DMS 273 treated with DMSO at 0.1 percent for 48 hours (cell line): ENCODE results near the gene OOEP.

Experiments used
- DNase-seq: peaks from one replicate; lab custom pipeline; 2025; lab: John Stamatoyannopoulos, UW

Gene OOEP

DNA sequence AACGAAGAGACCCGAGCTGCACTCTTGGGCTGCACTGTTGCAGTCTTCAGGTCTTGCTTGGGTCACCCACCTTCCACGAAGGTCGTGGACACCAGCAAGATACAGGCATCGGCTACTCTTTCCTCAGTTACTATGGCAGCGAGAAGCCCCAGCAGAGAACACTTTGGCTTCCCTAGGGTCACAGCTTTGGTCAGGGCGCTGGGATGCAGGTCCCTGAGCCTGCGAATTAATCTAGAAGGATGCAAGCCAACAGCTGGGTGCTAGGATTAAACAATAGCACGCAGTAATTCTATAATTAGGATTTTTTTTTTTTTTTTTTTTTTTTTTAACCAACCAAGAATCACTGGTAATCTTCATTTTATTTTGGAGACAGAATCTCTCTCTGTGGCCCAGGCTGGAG lies 5.1 kb downstream of the OOEP start:
- DNase-seq = no peak

DNA sequence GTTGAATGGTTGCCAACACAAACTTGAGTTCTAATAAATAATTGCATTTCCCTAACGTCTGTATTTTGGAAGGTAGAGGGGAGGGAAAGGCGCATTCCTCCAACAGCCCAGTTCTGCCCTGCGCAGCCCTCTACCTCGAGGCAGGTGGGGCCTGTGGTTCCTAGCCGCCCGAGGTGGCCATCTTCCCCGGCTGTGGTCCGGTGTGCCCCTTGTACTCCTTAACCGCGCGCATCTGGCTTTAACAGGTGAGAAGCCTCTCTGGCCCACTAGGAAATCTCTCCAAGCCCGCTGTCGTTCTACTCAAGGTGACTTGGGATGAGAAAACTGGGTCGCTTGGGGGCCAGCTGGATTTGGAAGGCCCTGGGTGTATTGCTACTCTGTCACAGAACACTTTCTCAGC lies 5.6 kb downstream of the OOEP start:
- DNase-seq = no peak

DNA sequence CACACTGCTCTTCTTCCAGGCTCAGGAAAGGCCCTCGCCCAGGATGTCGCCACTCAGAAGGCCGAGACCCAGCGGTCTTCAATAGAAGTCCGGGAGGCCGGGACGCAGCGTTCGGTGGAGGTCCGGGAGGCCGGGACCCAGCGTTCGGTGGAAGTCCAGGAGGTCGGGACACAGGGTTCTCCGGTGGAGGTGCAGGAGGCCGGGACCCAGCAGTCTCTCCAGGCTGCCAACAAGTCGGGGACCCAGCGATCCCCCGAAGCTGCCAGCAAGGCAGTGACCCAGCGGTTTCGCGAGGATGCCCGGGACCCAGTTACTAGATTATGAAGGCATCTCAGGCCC lies 6.2 kb downstream of the OOEP start:
- no peak for DNase-seq

DNA sequence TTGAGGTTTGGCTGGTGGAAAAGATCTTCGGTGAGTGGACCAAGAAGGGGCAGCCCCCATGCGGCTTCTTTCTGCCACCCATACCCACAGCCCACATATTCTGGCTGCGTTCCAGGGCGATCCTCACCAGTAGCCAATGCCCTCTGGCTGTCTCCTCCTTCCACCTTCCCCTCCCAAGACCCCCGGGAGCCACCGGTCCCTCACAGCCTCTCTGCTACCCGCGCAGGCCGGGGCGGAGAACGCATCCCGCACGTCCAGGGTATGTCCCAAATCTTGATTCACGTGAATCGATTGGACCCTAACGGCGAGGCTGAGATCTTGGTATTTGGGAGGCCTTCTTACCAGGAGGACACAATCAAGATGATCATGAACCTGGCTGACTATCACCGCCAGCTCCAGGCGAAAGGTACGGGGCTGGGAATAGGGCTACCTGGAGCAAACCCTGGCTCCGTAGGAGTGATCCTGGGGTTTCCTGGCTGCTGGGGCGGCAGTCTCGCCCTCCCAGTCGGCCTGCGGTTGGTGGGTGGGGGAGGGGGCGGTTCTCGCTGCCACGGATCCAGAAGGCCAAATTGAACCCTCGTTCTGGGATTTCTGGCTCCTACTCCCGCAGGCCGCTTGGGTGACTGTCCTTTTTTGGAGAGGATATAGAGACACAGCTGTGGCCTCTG lies 6.7 kb downstream of the OOEP start:
- no peak for DNase-seq

DNA sequence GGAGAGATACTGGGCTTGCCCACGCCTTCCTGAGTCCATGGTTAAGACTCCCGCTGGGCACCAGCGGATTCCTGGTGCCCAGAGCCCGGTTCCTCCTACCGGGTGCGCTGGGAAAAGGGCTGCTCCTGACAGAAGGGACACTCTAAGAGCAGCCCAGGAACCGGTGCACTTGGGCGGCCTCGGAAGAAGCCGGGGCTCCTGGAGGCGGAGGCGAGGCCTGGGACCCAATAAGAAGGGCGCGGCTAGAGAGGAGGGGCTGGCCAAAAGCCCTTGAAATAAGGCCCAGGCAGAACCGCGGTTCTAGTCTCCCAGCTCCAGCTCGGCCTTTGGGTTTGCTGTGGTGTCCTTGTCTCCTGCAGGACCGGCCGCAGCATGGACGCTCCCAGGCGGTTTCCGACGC lies 7.3 kb downstream of the OOEP start, which contains the start of gene KHDC3L:
TSS of gene KHDC3L (plus strand) at position 301 of the 400 bp plus-strand sequence. CDS start at position 373, 72 bp downstream.
- DNase-seq = no peak

DNA sequence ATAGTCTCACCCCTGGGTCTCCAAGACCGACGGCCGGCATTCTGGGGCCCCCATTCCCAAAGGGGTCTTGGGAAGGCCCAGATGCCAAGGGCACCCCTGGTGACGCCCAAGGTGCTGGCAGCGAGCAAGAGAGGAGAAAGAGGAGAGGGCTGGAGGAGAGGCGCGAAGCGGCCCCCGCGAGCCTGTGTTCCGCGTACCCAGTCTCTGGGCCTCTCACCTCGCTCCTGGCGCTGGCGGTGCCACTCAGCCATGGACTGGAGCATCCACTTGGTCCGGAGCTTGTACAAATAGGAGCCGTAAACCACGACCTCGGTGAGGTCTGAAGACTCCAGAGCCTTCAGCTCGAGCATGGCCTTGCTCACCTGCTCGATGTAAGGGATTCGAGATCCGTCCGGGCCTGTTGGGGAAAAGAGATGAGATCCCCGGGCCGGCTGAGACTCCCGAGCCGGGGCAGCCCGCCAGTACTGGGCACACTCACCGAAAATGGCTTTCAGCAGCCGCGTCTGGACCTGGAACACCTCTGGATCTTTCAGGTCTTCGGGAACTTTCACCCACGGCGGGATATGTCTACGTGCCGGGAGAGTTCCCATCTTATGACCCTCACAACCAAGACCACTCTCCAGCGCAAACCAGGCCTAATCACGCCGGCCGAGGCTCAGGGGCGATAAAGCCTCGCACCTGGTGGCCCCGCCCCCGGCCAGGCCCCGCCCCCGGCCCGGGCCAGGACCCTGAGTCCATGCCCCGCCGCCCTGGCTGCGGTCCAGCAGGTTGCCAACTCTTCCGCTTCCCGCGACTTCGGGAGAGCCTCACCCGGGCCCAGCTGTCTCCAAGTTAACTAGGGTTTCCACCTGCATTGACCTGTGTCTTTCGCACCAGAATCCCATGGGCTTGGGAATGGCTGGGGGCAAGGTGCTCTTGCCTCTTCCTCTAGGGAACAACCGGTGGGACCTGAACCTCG lies 15.8 kb downstream of the OOEP start, which contains the start of gene DPPA5:
TSS of gene DPPA5 (minus strand) at position 641 of the 958 bp plus-strand sequence. CDS start at position 590, 51 bp downstream.
- DNase-seq = no peak

DNA sequence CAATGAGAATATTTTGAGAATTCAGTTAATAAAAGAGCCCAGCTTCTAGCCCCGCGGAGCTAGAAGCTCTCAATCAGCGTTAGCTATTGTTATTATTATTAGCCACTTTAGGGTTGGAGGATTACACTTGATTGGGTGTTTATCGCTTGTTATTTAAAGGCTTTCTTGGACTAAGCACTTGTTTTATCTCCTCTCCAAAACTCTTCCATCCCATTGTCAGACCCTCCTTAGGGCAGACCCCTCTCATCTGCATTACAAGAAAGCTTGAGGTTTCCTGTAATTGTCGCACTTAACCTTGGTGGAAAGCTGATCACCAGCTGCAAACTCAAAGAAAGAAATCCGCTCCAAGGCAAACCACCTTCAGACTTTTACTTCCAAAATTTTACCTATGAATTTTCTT lies 20.4 kb downstream of the OOEP start:
- no peak for DNase-seq

DNA sequence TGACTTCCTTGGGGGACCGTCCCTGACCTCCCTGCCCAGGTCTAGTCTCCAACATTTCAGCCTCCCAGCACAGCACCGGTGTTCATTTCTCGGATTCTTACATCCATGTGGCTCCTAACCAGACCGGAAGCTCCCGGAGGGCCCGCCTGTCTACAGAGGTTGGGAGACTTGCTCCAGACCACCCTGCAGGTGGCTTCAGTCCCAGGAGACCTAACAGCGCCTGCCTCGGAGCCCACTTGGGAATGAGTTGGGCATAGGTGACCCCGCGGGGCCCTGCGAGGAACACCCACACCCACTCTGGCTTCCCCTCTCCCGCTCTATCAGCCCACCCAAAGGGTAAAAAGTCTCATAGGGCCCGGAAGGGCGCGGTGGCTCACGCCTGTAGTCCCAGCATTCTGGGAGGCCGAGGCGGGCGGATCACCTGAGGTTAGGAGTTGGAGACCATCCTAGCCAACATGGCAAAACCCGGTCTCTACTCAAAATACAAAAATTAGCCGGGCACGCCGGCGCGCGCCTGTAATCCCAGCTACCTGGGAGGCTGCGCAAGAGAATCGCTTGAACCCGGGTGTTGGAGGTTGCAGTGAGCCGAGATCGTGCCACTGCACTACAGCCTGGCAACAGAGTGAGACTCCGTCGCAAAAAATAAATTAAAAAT lies 21.0 kb downstream of the OOEP start:
- no peak for DNase-seq

DNA sequence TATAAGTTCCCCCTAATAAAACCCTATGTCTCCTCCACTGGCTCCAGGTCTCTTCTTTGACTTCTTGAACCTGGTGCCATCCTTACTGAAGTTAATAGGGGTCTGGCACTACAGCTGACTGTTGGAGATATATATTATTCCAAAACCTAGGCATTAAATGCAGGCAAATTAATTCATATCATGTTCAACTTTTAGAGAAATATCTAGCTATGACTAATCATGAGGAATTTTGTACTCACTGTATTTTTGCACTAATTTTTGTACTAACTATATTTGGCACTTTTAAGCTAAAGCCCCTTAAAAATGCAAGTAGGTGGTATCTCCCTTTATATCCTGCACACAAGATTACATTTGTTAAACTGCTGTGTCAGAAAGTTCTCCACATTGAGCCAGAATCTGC lies 26.5 kb downstream of the OOEP start:
- DNase-seq = no peak

DNA sequence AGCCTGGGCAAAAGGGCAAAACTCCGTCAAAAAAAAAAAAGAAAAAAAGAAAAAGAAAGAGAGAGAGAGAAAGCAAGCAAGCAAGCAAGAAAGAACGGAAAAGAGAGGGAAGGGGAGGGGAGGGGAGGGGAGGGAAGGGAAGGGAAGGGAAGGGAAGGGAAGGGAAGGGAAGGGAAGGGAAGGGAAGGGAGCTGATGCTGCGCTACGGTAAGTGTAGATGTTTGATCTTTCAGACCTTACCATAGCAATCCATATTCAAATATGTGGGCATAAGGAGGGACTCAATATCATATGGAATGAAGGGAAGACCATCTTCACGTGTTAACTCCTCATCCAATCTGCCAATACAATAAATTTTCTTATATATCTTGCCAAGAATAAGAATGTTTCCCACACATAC lies 27.5 kb downstream of the OOEP start:
- DNase-seq = no peak

DNA sequence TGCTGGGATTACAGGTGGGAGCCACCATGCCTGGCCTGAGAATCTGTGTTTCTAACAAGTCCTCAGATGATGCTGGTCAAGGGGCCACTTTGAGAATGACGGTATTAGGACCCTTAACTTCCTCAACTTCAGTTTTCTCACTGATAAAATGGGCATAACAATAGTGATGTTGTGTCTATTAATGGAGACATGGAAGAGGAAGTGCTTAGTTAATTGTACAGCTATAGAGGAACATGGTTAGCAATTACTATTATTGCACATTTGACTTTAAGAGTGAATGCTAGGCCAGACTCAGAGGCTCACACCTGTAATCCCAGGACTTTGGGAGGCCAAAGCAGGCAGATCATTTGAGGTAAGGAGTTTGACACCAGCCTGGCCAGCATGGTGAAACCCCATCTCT lies 28.4 kb downstream of the OOEP start:
- DNase-seq = no peak

DNA sequence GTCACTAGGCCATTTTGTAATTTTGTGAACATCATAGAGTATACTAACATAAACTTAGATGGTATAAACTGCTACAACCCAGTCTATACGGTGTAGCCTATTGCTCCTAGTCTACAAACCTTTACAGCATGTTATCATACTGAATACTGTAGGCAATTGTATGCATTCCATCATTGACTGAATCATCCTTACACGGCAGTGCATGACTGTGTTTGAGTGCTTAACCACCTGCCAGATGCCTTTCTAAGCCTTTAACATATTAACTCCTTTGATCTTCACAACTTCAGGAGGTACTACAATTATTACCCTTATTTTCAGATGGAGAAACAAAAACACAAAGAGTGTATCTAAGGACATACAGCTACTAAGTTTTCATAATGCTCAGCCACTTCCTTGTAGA lies 29.6 kb downstream of the OOEP start:
- no peak for DNase-seq

DNA sequence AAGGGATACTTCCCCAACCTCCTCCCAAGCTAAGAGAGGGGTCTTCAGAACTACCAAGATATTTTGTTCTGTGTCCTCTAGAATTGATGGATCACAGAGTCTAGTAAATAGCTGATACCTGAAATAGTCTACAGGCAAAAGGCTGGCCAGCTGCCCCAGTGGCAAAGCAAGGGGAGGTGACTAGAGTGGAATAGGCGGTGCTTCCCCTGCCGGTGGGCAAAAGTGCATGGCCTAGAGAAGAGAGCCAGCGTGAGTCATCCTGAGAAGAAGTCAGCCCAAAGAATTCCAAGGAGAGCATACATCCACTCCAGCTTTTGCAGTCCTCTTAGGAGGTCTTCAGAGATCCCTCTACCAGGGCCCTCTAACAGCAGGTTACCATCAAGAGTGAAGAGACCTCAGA lies 30.4 kb downstream of the OOEP start:
- no peak for DNase-seq

DNA sequence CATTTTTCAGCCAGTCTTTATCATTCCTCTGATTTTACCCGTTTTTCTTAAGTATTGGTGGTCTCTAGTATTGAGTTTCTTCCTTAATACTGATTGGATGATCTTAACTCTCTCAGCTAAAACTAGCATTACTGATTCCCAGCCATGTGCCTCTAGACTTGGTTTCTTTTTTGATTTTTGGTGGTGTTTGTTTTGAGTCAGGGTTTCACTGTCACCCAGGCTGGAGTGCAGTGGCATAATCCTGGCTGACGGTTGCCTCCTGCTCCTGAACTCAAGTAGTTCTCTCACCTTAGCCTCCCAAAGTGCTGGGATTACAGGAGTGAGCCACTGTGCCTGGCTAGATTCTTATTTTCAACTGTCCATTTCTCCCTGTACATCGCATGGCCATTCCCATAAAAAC lies 40.5 kb downstream of the OOEP start:
- DNase-seq = no peak

DNA sequence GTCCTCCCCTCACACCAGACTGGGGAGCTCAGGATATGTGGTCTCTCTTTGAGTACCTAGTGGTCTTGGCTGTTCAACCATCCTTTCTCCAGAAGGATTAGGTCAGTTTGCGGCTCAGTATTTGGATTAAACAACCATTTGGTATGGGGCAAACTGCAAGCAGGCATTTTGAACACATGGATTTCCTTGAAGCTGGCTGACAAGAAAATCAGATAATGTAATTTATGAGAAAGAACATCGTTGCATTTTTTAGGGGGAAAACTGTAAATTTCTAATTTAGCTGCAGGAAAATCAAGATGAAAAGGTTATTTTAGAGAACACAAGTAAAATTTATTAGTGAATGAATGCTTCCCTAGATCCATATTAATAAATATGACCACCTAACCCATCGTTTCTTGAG lies 40.9 kb downstream of the OOEP start:
- DNase-seq = no peak

DNA sequence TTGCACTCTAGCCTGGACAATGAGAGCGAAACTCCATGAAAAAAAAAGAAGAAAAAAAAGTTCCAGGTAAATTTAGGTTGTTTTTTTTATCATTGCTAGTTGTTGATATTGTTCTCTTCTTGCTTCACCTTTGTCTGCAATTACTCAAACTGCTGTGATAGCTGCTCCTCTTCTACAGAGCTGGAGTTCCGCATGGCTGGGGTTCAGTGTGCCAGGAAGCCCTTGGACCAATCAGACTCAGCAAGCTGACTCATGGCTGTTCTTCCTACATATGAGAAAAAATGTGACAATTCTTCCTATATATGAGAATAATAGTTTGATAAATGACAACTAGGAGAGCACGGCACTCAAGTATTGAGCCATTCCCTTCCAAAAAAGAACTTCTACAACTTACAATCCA lies 44.0 kb downstream of the OOEP start:
- no peak for DNase-seq

DNA sequence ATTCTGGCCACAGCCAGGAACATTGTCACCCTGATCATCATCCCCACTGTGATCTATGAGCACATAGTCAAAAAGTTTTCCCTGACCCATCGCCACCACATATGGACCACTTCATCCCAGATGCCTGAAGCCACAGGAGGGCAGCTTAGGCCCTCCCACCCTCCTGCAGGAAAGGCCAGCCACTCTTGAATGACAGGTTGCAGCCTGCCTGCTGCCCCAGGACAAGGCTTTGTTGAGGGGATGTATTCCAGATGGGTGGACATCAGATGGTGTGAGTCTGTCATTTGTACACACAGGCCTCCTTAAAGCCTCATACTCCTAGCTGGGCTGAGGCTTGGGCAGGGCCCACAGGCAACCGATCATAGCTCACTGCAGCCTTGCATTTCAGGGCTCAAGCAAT lies 46.4 kb downstream of the OOEP start:
- DNase-seq = no peak
